Fibroblast of skin of right biceps (primary cell): Measurements from ENCODE around the gene ZNF333.
A peak's percentile ranks its signal among the peaks of the same experiment; 100 is the strongest.
"Not testable (repeated sequence)": the region's sequence is repeated elsewhere in the genome, so short reads cannot be mapped to it uniquely, and the experiment has no call there.

Experiments used
- DNase-seq: peaks from one replicate; pipeline ENCODE4 v3.0.0-alpha.2; 2013

Gene ZNF333

DNA sequence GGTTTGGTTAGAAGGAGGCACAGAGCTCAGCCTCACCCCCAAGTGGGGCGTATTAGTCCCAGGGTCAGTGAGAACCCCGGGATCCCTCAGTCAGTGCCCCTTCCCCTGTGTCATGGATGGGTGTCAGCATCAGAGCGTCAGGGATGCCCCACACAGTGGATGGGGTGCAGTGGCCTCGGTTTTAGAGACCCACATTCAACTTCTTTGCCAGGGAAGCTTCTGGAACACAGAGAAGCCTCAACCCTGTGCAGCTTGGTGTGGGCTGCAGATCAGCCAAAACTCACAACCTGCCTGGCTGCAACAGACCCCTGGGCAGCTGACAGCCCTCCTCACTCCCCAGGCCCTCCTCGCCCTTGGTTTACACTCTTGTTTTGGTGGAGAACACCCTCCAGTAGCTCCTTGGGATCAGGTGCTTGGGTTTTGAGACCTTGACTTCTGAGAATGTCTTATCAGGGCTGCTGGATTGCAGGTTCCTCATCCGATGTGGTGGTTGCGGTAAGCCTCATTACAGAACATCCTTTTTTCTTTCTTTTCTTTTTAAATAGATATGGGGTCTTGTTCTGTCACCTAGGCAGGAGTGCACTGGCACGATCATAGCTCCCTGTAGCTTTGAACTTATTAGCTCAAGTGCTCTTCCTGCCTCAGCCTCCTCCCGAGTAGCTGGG, 11.0 kb downstream of the ZNF333 start:
- DNase-seq, result no peak

DNA sequence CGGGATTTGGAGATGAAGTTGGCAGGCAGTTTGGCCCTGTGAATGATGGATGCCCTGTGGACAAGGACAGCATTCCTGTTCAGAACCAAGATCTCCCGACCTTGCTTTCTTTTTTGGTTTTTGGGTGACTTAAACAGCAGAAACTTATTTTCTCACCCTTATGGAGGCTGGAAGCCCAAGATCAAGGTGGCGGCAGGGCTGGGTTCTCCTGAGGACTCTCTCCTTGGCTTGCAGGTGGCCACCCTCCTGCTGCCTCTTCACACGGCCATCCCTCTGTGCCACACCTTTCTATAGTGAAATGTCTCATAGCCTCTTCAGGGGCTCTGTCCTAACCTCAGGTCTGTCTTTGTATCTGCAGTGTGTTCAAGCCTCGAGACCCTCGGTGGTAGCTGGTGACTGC, 14.0 kb downstream of the ZNF333 start:
- DNase-seq, result no peak

DNA sequence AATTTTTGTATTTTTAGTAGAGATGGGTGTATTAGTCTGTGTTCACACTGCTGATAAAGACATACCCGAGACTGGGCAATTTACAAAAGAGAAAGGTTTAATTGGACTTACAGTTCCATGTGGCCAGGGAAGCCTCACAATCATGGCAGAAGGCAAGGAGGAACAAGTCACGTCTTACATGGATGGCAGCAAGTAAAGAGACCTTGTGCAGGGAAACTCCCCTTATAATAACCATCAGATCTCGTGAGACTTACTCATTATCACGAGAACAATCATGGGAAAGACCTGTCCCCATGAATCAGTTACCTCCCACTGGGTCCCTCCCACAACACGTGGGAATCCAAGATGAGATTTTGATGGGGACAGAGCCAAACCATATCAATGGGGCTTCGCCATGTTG, 14.6 kb downstream of the ZNF333 start:
- DNase-seq, result no peak

DNA sequence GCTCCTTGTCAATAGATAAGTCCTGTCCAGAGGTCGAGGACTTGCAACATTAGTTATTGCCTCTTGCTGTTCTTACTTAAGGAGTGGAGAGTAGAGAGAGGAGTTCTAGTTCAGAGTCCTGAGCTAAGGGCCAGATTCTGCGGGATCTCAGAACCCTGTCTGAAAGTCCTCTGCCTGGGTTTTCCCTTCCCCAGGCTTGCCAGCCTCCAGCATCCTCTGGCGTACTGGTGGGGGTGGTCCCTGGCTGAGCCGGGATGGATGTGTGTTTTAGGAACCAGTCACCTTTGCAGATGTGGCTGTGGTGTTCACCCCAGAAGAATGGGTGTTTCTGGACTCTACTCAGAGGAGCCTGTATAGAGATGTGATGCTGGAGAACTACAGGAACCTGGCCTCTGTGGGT, 26.0 kb downstream of the ZNF333 start:
- no peak for DNase-seq

DNA sequence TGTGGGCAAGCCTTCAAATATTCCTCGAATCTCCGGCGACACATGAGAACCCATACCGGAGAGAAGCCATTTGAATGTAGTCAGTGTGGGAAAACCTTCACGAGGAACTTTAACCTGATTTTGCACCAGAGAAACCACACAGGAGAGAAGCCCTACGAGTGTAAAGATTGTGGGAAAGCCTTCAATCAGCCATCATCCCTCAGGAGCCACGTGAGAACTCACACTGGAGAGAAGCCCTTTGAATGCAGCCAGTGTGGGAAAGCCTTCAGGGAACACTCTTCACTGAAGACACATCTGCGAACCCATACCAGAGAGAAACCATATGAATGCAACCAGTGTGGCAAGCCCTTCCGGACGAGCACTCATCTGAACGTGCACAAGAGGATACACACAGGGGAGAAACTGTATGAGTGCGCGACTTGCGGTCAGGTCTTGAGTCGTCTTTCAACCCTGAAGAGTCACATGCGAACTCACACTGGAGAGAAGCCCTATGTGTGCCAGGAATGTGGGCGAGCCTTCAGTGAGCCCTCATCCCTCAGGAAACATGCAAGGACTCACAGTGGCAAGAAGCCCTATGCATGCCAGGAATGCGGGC, 28.8 kb downstream of the ZNF333 start:
- peak; percentile 3 for DNase-seq

DNA sequence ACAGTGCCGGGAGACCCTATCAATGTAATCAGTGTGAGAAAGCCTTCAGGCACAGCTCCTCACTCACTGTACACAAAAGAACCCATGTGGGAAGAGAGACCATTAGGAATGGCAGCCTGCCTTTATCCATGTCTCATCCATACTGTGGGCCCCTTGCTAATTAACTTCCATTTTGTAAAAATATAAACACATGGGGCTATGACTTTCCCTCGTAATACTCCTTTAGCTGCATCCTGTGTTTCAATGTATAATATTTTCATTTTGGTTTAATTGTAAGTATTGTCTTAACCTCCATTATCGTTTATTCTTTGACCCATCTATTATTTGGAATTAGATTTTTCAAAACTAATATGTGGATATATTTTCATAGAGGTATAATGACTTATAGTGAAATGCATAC, 29.3 kb downstream of the ZNF333 start:
- DNase-seq, result no peak

DNA sequence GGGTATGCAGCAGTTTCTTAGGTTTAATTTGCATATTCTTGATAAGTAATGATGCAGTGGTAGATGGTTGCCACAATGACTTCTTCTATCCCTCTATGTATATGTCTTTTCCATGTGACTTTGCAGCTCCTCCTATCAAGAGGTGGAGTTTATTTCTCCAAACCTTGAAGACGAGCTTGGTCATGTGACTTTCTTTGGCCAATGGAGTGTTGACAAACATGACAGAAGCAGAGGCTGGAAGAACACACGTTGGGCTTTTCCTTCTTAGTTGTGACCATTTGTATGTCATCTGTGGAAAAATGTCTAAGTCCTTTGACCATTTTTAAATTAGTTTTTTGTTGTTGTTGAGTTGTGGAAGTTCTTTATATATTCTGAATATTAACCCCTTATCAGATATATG, 32.3 kb downstream of the ZNF333 start:
- no peak for DNase-seq

DNA sequence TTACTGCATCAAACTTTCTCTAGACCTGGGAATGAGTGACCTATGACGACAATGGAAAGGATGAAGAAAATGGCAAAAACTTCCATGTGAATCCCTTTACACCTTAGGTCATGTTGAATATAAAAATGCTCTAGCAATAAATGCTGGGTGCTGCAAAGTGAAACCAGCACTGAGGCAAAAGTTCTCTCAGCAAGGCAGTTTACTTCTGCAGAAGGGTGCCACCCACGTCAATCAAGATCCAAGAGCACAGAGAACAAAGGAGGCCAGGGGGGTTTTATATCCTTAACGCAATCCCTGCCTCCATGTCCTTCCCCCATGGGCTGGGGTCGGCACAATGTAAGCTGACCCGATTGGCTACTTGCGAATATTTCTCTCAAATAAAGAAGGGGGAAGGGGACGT, 38.7 kb downstream of the ZNF333 start:
- no peak for DNase-seq

DNA sequence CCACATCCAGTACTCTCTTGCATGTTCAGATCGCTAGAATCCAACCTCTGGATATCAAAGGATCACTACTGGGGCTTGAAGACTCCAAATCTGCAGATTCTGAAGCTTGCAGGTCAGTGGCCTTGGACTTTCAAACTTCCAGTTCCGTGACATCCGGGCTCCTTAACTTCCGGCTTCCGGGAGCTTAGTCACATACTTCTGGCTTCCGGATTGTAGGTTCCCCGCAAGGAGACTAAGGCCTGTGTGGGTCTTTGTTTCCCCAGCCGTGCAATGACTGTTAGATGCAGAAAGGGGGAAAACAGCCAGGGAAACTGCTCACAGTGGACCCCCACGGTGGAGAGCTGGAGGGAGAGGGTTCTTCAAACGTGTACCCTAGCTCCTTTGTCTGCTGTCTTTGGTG, 41.4 kb downstream of the ZNF333 start:
- DNase-seq, result no peak

DNA sequence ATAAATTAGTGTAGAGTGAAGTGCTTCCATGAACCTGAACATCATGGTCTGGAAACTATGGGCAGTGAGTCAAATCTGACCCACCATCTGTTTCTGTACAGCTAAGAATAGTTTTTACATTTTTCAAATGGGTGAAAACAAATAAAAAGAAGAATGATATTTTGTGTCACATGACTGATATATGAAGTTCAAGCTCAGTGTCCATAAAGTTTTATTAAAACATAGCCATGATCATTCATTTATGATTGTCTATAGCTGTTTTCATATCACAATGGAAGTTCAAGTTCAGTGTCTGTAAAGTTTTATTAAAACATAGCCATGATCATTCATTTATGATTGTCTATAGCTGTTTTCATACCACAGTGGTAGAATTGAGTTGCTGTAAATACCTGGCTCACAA, 42.7 kb downstream of the ZNF333 start:
- no peak for DNase-seq

DNA sequence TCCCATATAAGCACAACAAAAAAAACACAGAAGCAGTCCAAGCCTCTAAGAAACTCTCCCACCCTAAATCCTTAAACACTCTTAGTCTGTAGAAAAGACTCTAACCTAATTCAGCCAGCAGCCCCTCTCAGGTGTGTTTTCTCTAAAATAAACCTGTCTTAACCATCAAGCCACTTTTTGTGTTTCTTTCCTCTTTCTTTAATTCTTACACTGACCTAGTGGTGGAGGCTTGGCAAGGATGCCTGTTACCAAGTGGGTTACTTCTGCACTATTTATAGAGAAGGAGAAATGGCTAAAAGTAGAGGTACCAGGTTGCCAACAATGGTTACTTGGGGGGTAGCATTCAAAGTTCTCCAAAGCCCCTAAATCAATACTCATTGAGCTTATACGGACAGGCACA, 43.7 kb downstream of the ZNF333 start:
- no peak for DNase-seq

DNA sequence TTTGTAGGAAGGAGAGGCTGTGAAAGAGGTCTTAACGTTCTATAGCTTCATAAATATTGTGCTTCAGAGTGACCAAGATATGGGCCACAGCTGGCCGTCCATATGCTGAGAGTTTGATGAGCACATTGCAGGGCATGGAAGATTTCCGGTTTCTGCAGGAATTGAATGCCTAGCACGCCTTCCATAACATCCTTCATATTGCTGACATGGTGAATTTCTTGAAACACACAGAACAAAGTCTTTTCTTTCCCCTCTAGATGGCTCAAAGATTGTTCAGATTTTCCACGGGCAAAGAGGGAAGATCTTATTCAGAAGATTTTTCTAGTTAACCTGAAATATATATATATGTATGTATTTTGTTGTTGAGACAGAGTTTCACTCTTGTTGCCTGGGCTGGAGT, 46.1 kb downstream of the ZNF333 start:
- no peak for DNase-seq

DNA sequence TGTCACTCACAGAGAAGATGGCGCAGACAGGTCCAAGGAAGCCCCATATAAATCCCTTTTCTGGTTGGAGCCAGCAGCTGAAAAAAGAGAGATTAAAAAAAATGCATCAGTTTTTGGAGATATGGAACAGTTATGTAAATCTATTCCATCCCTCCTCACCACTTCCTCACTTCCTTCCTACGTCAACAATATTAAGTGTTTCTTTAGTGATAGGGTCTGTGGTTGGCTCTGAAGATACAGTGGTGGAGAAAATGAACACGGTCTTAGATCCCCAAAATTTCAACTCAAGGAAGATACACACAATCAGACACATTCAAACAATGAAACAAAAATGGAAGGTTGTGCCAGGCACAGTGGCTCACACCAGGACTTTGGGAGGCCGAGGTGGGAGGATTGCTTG, 57.0 kb downstream of the ZNF333 start:
- DNase-seq, result no peak

DNA sequence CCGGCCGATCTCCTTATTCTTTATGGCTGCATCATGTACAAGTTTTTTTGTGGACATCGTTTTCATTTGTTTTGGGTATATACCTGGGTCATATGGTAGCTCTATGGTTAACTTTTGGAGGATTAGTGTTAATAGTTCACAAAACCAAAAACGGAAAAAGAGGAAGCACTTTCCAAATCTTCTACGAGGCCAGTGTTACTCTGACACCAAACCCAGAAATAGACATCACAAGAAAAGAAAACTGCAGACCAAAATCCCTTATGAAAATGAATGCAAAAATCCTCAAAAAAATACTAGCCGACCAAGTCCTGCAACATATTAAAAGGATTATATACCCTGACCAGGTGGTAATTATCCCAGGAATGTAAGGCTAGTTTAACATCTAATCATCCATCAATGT, 58.8 kb downstream of the ZNF333 start:
- DNase-seq, result no peak

DNA sequence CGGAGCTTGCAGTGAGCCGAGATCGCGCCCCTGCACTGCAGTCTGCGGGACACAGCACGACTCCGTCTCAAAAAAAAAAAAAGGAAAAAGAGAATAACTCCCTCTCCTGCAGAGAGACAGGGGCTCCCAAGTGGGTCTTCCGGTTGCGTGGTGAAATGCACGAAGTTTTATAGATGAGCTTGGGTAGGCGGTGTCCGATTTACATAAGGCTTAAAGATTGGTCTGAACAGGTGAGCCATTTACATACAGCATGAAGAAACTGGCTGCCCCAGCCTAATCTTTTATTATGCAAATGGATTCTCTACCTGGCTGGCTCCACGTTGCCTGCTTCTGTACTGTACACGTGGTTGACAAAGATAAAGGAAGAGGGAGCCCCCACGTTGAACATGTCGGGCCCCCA, 69.0 kb downstream of the ZNF333 start:
- no peak for DNase-seq

DNA sequence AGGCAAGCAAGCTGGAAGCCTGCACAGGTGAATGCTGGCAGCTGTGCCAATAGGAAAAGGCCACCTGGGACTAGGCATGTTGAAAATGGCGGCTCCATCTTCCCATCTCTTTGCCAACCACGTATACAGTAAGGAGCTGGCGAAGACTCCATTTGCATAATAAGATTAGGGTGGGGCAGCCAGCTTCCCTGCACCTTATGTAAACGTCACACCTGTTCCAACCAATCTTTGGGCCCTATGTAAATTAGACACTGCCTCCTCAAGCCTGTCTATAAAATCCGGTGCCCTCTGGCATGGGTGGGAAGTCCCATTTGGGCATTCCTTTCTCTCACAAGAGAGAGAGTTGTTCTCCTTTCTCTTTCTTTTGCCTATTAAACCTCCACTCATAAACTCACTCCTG, 71.8 kb downstream of the ZNF333 start:
- DNase-seq, result no peak

DNA sequence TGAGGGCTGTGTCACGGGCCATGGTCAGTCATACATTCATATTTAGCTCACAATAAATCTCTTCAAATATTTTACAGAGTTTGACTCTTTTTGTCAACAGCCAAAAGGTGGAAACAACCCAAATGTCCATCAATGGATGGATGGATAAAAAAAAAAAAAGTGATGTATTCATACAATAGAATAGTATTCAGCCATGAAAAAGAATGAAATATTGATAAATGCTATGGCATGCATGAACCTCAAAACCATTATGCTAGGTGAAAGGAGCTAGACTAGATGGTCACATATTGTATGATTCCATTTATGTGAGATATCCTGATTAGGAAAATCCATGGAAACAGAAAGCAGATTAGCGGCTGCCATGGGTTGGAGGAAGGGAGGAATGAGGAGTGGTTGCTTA, 72.3 kb downstream of the ZNF333 start:
- DNase-seq, result no peak

DNA sequence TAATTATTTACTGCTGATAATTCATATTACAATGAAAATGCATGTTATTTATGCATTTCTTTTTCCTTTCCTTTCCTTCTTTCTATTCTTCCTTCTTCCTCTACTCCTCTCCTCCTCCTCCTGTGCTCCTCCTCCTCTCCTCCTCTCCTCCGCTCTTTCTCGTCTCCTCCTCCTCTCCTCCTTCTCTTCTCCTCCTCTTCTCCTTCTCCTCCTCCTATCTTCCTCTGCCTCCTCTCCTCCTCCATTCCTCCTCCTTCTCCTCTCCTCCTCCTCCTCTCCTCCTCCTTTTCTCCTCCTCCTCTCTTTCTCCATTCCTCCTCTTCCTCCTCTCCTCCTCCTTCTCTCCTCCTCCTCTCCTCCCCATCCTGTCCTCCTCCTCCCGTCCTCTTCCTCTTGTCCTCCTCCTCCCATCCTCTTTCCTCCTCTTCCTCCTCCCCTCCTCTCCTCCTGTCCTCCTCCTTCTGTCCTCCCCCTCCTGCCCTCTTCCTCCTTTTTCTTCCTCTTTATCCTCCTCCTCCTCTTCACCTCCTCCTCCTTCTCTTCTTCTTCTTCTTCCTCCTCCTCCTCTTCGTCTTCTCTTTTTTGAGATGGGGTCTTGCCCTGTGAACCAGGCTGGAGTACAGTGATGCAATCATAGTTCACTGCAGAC, 73.8 kb downstream of the ZNF333 start:
- no peak for DNase-seq

DNA sequence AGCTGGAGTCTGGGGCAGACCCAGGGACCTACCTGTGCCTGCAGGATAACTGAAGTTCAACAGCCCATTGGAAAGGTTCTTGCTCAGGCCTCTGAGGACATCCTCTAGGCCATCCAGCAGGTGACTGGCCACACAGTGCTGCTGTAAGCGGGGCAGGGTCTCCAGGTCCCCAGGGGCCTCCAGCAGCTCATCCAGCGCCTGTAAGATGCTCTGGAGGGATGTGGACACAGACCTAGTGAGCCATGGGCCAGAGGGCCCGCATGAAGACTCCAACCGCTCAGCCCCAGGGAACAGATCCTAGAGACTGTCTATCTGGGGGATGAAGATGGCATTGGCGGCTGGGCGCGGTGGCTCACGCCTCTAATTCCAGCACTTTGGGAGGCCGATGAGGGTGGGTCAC, 74.6 kb downstream of the ZNF333 start:
- no peak for DNase-seq

DNA sequence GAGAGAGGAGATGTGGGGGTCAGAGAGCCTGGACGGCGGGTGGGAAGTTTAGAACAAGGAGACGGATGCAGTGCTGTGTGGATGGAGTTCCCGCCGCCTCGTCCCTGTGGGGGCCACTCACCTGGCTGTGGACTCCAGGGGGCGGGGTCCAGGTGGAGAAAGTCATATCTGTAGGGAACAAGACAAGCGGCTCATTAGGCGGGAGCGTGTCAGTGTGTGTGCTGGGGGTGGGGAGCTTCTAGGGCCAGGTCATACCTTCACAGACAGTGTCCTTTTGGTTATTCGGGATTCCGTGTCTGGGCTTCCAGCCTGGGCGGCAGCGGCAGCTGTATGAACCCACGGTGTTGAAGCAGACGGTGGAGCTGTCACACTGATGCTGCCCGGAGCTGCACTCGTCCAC, 75.6 kb downstream of the ZNF333 start:
- not testable (repeated sequence) for DNase-seq

DNA sequence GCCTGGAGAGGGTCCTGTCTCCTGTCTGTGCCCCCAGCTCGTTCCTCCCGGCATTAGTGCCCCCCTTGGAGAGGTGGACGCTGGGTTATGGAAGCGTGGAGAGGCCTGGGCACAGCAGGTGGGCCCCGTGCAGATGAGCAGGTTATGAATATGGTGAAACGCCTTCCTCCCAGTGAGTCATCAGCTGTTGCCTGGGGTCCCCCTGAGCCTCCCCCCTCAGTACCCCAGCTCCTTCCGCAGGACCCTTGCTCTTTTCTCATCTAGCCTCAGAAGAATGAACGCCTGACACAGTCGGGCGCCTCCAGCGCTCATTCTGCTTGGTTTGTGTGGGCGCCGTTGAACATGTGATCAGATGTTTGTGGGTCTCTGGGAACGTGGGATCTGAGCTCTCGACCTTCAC, 76.0 kb downstream of the ZNF333 start:
- DNase-seq, result not testable (repeated sequence)

DNA sequence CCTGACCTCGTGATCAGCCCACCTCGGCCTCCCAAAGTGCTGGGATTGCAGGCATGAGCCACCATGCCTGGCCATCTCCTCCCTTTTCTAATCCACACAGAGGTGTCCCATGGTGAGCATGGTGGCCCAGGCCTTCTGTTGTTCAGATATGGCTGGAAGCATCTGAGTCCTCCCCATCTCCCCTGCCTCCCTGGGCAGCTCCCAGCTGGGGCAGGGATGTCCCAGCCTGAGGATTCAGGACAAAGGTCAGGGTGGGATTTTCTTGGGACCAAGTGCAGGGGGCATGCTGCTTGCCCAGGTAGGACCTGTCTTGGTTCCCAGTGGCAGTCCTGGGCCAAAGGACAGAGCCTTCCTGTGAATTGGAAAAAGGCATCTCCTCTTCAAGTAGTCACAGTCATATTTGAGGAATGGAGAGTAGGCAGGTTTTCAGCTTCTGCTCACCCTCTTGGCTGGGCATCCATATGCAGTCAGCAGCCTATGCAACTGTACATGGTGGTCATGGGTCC, 77.7 kb downstream of the ZNF333 start:
- DNase-seq, result no peak

DNA sequence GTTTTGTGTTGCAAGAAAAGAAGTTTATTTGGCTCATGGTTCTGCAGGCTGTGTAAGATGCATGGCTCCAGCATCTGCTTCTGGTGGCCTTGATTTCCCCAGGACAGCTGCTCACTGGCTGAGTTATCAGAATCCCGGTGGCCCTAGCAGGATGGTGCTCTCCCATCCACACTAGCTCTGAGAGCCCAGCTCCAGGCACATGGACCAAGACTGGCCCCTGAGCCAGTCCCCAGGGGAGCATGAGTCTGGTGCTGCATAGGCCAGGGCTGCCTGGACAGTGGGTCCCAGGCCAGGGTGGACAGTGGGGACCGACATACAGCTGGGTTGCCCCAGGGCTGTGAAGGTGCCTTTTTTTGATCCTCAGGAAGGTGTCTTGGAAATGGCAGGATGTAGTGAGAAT, 78.2 kb downstream of the ZNF333 start:
- no peak for DNase-seq

DNA sequence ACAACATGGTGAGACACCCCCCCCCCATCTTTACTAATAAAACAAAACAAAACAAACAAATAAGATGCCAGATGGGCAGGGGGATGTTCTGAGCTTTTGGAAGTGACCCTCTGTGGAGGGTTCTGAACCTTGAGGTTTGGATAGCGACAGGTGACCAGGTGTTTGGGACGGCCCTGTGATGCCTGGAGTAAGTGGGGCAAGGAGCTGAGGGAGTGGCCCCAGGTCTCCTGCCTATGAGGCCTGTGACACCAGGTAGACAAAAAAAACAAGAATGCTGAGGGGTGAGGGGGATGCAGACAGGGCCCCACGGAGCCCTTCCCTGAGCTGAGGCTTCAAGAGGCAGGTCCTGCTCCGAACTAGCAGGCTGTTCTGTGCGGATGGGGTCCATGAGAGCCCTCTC, 79.4 kb downstream of the ZNF333 start:
- DNase-seq, result no peak

DNA sequence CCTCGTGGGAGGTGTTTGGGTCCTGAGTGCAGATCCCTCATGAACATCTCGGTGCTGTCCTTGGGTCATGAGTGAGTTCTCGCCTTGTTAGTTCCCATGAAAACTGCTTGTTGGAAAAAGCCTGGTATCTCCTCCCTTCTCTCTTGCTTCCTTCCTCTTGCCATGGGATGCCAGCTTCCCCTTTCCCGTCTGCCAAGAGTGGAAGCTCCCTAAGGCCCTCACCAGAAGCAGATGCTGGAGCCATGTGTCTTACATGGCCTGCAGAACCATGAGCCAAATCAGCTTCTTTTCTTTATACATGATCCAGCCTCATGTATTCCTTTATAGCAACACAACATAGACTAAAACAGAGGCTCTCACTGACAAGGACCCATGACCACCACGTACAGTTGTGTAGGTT, 80.3 kb downstream of the ZNF333 start:
- no peak for DNase-seq
